Measurements from ENCODE around the gene PARVA. TPM values are rescaled to one million over a fixed set of nuclear protein-coding genes. Genes with fewer than 3 reads are reported as not detected.

Gene PARVA, protein sequence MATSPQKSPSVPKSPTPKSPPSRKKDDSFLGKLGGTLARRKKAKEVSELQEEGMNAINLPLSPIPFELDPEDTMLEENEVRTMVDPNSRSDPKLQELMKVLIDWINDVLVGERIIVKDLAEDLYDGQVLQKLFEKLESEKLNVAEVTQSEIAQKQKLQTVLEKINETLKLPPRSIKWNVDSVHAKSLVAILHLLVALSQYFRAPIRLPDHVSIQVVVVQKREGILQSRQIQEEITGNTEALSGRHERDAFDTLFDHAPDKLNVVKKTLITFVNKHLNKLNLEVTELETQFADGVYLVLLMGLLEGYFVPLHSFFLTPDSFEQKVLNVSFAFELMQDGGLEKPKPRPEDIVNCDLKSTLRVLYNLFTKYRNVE
- total RNA-seq (21.8 and 27.7 TPM in 2 replicates), polyA plus RNA-seq (120 and 195 TPM in 2 replicates), polyA minus RNA-seq (ENCODE audit: low replicate concordance) (88.0 and 124 TPM in 2 replicates)
- 89.0 and 144 TPM in 2 replicates for polyA plus RNA-seq (2012)

DNA sequence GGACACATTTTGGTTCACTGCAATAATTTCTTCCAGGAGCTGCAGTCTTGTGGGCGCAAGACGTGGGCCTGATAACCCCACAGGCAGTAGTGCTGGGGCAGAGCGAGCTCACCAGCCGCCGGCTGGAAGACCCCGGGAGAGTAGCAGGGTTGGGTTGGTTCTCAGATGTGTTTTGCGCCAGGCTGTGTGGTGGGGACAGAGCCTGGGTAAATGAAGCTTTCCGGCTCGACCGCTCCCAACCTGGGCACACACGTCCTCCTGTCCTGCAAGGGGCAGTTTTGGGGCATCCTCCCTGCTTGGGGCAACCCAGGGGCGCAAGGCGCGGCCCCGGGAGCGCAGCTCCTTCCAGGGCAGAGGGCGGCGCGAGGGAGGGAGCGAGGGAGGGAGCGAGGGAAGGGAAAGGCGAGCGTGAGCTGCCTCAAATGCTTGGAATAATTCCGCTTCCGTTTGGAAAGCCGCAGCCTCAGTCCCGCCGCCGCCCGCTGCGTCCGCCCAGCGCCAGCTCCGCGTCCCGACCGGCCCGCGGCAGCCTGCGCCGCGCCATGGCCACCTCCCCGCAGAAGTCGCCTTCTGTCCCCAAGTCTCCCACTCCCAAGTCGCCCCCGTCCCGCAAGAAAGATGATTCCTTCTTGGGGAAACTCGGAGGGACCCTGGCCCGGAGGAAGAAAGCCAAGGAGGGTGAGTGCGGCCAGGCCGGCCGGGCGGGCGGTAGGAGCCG lies at the start of gene PARVA:
Gene PARVA (plus strand): TSS at position 466 of the 718 bp plus-strand sequence. CDS start 77 bp downstream, at position 543.
- no peaks in the 10 kb centered on the region for H3K9me3 ChIP-seq (ENCODE audit: control insufficient read depth, insufficient read depth, low read depth, low read length)

DNA sequence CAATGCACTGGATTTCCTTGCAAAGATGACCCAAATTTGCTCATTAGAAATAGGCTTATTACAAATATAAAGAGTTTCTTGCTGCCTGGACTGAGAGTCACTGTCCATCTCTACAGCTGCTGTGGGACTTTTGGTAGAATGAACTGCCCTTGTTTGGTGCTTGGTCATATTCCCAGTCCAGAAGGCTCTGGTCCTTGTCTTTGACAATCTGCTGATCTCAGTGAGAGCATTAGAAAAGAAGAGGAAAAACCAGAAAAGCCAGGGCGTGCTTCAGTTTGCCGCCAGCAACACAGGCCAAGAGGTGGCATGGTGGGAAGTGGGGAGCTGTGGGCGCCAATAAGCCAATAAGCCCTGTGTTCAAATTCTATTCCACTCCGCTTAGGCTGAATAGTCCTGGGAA lies 48.2 kb upstream of the PARVA start:
- Histone ChIP-seq H3K9ac (ENCODE audit: insufficient read depth, low read length) (no peak overlapping the region), H3K27ac (ENCODE audit: insufficient read depth, low read length) (no peak overlapping the region), H3K79me2 (ENCODE audit: control insufficient read depth, insufficient read depth, low read length) (no peaks in the 10 kb centered on the region), H3K4me1 (ENCODE audit: control insufficient read depth, extremely low read depth, insufficient read depth, low read length) (no peaks in the 10 kb centered on the region), H3K36me3 (ENCODE audit: control insufficient read depth, insufficient read depth, low read length) (no peaks in the 10 kb centered on the region), H3K4me3 (replicated peaks in 1 of 4; ENCODE audit: control extremely low read depth in 1 of 4, insufficient read depth in 1 of 4, low read depth in 3 of 4, low read length in 4 of 4) (no peak overlapping the region), H3K9me3 (ENCODE audit: control insufficient read depth, insufficient read depth, low read depth, low read length) (no peaks in the 10 kb centered on the region), H2AFZ (ENCODE audit: low read length) (no peak overlapping the region), H4K20me1 (ENCODE audit: control insufficient read depth, extremely low read depth, insufficient read depth, low read length) (no peaks in the 10 kb centered on the region), H3K27me3 (ENCODE audit: control insufficient read depth, insufficient read depth, low read length) (no peaks in the 10 kb centered on the region), H3K4me2 (ENCODE audit: extremely low read depth, insufficient read depth, low read length) (no peak overlapping the region)
- no peak for TF ChIP-seq EZH2 (IDR thresholded peaks at IDR 0.05; ENCODE audit: low read length, missing control alignments)
- TF ChIP-seq, protein P1, sequence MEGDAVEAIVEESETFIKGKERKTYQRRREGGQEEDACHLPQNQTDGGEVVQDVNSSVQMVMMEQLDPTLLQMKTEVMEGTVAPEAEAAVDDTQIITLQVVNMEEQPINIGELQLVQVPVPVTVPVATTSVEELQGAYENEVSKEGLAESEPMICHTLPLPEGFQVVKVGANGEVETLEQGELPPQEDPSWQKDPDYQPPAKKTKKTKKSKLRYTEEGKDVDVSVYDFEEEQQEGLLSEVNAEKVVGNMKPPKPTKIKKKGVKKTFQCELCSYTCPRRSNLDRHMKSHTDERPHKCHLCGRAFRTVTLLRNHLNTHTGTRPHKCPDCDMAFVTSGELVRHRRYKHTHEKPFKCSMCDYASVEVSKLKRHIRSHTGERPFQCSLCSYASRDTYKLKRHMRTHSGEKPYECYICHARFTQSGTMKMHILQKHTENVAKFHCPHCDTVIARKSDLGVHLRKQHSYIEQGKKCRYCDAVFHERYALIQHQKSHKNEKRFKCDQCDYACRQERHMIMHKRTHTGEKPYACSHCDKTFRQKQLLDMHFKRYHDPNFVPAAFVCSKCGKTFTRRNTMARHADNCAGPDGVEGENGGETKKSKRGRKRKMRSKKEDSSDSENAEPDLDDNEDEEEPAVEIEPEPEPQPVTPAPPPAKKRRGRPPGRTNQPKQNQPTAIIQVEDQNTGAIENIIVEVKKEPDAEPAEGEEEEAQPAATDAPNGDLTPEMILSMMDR (conservative IDR thresholded peaks at IDR 0.05 in 1 of 2, IDR thresholded peaks at IDR 0.05 in 1 of 2; ENCODE audit: low read depth in 1 of 2, low read length in 2 of 2) = no peak
- no peak for DNase-seq (ENCODE audit: low read depth in 2 of 2)

More for the DNA sequence above, at the start of gene PARVA:
- Histone ChIP-seq H3K9ac (ENCODE audit: insufficient read depth, low read length) (peak within 1 kb of the TSS; percentile 96), H3K4me3 (replicated peaks in 1 of 4; ENCODE audit: control extremely low read depth in 1 of 4, insufficient read depth in 1 of 4, low read depth in 3 of 4, low read length in 4 of 4) (peak within 1 kb of the TSS; percentile 62 to 89 (median 74)), H3K4me1 (ENCODE audit: control insufficient read depth, extremely low read depth, insufficient read depth, low read length) (peaks cover 8% of the 10 kb centered on the region), H3K4me2 (ENCODE audit: extremely low read depth, insufficient read depth, low read length) (peak within 1 kb of the TSS; percentile 84), H3K27ac (ENCODE audit: insufficient read depth, low read length) (peak within 1 kb of the TSS; percentile 94), H3K27me3 (ENCODE audit: control insufficient read depth, insufficient read depth, low read length) (no peaks in the 10 kb centered on the region), H3K36me3 (ENCODE audit: control insufficient read depth, insufficient read depth, low read length) (peaks cover 7% of the 10 kb centered on the region), H2AFZ (ENCODE audit: low read length) (peak within 1 kb of the TSS; percentile 46), H4K20me1 (ENCODE audit: control insufficient read depth, extremely low read depth, insufficient read depth, low read length) (no peaks in the 10 kb centered on the region), H3K79me2 (ENCODE audit: control insufficient read depth, insufficient read depth, low read length) (peaks cover 41% of the 10 kb centered on the region)
- TF ChIP-seq, protein P1 (conservative IDR thresholded peaks at IDR 0.05 in 1 of 2, IDR thresholded peaks at IDR 0.05 in 1 of 2; ENCODE audit: low read depth in 1 of 2, low read length in 2 of 2) = no peak
- no peak for TF ChIP-seq EZH2 (IDR thresholded peaks at IDR 0.05; ENCODE audit: low read length, missing control alignments)
- DNase-seq (ENCODE audit: low read depth in 2 of 2) = peak; percentile 78 to 87

DNA sequence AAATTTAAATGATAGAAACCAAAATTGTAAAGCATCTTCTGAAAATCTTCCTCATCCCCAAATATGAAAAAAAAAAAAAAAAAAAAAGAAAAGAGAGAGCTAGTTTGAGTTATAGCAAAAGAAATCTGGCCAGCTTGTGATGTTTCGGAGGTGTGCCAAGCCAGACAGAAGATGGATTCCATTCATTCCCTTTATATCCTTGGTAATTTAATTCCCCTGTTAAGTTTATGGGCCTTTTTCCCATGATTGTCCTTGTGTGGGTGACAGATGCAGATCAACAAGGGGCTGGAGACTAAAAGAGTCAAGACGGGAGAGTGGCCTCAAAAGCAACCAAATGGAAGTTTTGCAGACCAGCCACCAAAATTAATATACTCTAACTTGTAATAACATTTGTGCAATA lies 47.6 kb upstream of the PARVA start:
- DNase-seq (ENCODE audit: low read depth in 2 of 2) = peak in 1 of 2 donors; percentile 10
- Histone ChIP-seq H3K9me3 (ENCODE audit: control insufficient read depth, insufficient read depth, low read depth, low read length) (no peaks in the 10 kb centered on the region), H2AFZ (ENCODE audit: low read length) (no peak overlapping the region), H3K36me3 (ENCODE audit: control insufficient read depth, insufficient read depth, low read length) (no peaks in the 10 kb centered on the region), H3K27me3 (ENCODE audit: control insufficient read depth, insufficient read depth, low read length) (no peaks in the 10 kb centered on the region), H3K79me2 (ENCODE audit: control insufficient read depth, insufficient read depth, low read length) (no peaks in the 10 kb centered on the region), H3K27ac (ENCODE audit: insufficient read depth, low read length) (no peak overlapping the region), H3K4me3 (replicated peaks in 1 of 4; ENCODE audit: control extremely low read depth in 1 of 4, insufficient read depth in 1 of 4, low read depth in 3 of 4, low read length in 4 of 4) (no peak overlapping the region), H3K4me2 (ENCODE audit: extremely low read depth, insufficient read depth, low read length) (no peak overlapping the region), H3K4me1 (ENCODE audit: control insufficient read depth, extremely low read depth, insufficient read depth, low read length) (no peaks in the 10 kb centered on the region), H4K20me1 (ENCODE audit: control insufficient read depth, extremely low read depth, insufficient read depth, low read length) (no peaks in the 10 kb centered on the region), H3K9ac (ENCODE audit: insufficient read depth, low read length) (no peak overlapping the region)
- no peak for TF ChIP-seq EZH2 (IDR thresholded peaks at IDR 0.05; ENCODE audit: low read length, missing control alignments)
- TF ChIP-seq, protein P1 (conservative IDR thresholded peaks at IDR 0.05 in 1 of 2, IDR thresholded peaks at IDR 0.05 in 1 of 2; ENCODE audit: low read depth in 1 of 2, low read length in 2 of 2) = no peak
